Skeletal muscle cell (primary cell): Measurements from ENCODE around the gene SLC41A2.
A peak's percentile ranks its signal among the peaks of the same experiment; 100 is the strongest.
"Not testable (repeated sequence)": the region's sequence is repeated elsewhere in the genome, so short reads cannot be mapped to it uniquely, and the experiment has no call there.

Experiments
- DNase-seq: peaks from one replicate; pipeline ENCODE4 v3.0.0-alpha.2; 2010; ENCODE audit warnings: low read depth
- H3K4me3 ChIP-seq: 2 replicates; pipeline ENCODE4 v1.5.1; 2011; ENCODE audit warnings: low read depth, mild to moderate bottlenecking, control low read depth, low read length, moderate library complexity

Gene SLC41A2

DNA sequence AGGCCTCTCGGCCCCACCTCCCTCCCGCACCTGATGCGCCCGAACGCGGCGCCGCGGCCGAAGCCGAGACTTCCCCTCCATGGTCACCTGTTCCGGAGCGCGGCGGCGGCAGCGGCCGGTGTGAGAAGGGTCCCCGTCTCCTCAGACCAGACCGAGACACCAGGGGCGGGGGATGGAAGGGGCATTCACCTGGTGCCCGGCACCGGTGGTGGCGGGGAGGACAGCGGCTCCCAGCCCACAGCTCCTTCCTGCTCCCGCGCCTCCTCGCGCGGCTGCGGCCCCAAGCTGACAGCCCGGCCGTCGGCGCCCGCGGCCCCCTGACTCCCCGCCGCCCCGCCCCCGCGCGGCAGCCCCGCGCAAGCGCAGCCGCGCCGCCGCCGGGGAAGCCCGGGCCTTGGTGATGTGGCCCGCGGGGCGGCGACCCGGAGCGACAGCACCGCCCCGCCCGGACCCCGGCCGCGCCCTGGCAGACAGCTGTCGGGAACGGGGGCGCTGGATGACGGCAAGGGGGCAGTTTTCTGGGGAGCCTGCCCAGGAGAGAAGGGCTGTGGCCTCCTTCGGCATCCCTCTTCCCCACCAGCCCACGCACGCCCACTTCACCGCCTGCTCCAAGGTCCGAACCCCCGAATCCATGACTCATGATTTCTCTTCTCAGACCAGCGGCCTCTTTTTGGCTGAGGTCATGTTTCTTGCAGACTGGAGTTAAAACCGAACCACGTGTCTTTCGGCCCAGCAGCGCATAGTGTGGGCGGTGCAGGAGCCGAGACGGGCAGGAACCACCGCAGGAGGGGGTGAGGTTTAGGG is at the start of gene SLC41A2:
SLC41A2 (minus strand) TSS at position 290 of the 804 bp plus-strand sequence. CDS start 29,763 bp downstream, outside the sequence.
- peak; percentile 69 for DNase-seq
- H3K4me3 ChIP-seq, result peak within 1 kb of the TSS; percentile 81

GRCh38 chr12:105001476-105001875 is 43.4 kb upstream of the SLC41A2 start:
- no peak for DNase-seq
- no peak overlapping the region for H3K4me3 ChIP-seq

GRCh38 chr12:104999347-104999685 is 41.2 kb upstream of the SLC41A2 start:
- DNase-seq, result no peak
- H3K4me3 ChIP-seq, result no peak overlapping the region

DNA sequence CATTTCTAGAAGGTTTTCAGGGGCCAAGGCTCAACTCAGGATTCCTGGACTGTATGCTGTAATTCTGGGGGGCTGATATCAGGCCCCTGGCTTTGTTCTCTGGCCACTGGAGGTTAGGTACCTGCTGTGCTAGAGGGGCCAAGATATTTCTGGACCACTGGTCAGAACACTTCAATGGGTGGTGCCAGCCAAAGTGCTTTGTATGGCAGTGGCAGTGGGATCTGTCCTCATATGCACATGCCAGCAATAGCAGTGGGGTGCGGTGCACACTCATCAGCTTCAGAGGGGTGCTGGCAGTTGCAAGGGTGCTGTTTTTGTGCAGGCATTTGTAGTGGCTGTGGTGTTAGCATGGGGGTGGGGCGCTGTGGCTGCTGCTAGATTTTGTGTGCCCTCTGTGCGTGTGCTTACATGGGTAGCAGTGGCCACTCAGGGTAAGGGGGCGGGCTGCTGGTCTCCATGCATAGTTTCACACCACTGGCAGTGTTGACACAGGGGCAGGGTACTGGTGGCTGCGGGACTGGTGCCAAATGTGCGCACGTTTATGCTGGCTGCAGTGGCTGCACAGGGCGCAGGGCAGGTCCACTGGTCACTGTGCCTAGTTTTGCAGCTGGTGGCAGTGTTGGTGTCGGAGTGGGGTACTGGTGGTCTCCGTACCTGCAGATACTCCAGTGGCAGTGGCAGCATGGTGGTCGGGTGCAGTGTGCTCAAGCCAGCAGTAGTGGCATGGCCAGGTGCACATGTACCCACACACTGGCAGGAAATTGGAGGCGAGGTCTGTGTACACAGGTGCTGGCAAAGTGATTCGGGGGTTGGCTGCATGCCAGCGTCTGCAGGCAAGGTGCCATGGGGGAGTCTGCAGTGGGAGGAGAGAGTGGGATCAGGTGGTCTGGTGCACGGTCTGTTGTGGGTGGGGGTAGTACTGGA is 40.6 kb upstream of the SLC41A2 start:
- DNase-seq, result no peak
- no peak overlapping the region for H3K4me3 ChIP-seq

GRCh38 chr12:104997541-104997940 is 39.5 kb upstream of the SLC41A2 start:
- no peak overlapping the region for H3K4me3 ChIP-seq
- DNase-seq, result no peak

DNA sequence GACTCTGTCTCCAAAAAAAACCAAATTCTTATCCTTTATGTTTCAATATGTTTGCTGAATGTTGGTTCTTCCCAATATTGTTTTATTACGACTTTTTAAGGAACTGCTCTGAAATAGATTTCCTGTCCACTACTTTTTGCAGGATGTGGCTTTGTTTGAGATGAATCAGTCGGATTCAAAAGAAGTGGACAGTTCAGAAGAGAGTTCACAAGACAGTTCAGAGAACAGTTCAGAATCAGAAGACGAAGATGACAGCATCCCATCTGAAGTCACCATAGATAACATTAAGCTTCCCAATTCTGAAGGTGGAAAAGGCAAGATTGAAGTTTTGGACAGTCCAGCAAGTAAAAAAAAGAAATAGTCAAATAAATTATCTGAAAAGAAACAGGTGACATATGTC is 36.2 kb upstream of the SLC41A2 start:
- no peak overlapping the region for H3K4me3 ChIP-seq
- DNase-seq, result no peak

DNA sequence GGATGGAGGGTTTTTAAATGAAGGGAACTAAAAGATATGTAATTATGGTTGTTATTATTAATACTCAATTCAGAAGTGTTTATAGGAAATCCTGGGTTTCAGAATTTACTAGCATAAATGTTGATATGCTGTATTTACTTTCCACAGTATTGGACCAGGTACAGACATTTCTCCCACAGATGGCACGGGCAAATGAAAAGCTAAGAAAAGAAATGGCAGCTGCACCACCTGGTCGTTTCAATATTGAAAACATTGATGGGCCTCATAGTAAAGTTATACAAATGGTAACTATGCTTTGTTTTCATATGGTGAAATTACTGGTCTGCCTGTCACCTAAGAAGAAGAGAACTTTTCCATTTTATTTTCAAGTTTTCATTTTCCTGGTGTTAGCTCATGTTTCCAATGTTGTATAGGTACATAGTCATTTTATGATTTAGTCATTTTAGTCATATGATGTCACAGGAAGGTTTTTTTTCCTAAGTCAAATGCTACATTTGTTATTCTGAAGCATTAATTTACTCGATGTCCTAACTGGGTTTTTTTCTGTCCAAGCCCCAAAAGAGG is 33.6 kb upstream of the SLC41A2 start:
- no peak overlapping the region for H3K4me3 ChIP-seq
- DNase-seq, result no peak

GRCh38 chr12:104990950-104991349 is 32.9 kb upstream of the SLC41A2 start:
- no peak for DNase-seq
- H3K4me3 ChIP-seq, result no peak overlapping the region

GRCh38 chr12:104986022-104986941 is 28.2 kb upstream of the SLC41A2 start, which contains the start of gene NOPCHAP1:
NOPCHAP1 (plus strand) TSS chr12:104986316; CDS start chr12:104986353, 37 bp downstream.
- peak within 1 kb of the TSS; percentile 85 for H3K4me3 ChIP-seq
- DNase-seq, result peak; percentile 39

- DNase-seq, result no peak
- no peak overlapping the region for H3K4me3 ChIP-seq
Observed at GRCh38 chr12:104985206-104985605, 27.1 kb upstream of the SLC41A2 start.

- not testable (repeated sequence) for H3K4me3 ChIP-seq, DNase-seq
Observed at GRCh38 chr12:104977688-104978087, 19.6 kb upstream of the SLC41A2 start.

DNA sequence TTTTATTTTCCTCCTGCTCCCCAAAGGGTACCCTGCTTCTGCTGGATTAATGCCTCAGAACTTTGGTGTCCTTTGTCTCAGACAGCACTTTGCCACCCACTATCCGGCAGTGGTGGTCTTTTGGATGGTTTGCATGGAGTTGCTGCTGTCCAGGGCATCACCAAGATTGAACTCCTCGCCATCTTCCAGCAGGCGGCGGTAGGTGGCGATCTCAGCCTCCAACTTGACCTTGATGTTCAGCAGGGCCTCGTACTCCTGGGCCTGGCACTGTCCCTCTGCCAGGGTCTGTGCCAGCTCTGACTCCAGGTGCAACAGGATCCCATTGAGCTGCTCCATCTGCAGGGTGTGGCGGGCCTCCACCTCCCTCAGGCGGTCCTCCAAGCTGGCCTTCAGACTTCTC is 18.6 kb upstream of the SLC41A2 start:
- DNase-seq, result no peak
- no peak overlapping the region for H3K4me3 ChIP-seq

DNA sequence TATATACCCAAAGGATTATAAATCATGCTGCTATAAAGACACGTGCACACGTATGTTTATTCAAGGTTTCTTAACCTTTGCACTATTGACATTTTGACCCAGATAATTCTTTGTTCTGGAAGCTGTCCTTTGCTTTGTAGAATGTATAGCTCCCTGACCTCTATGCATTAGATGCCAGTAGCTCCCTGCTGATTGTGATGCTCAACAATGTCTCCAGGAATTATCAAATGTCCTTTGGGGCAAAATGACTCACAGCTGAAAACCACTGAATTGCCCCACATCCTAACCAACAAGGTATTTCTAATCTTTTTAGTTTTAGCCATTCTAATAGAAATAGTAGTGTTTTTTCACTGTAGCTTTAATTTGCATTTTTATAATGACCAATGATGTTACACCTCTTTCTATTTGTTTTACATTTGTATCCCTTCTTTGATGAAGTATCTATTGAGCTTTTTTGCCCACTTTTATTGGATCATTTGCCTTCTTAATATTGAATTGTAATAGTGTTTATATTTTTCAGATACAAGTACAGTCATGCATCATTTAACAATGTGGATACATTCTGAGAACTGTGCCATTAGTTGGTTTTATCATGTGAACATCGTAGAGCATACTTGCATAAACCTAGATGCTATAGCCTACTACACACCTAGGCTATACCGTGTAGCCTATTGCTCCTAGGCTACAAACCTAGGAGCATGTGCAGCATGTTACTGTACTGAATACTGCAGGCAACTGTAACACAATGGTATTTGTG is 17.7 kb upstream of the SLC41A2 start:
- DNase-seq, result no peak

DNA sequence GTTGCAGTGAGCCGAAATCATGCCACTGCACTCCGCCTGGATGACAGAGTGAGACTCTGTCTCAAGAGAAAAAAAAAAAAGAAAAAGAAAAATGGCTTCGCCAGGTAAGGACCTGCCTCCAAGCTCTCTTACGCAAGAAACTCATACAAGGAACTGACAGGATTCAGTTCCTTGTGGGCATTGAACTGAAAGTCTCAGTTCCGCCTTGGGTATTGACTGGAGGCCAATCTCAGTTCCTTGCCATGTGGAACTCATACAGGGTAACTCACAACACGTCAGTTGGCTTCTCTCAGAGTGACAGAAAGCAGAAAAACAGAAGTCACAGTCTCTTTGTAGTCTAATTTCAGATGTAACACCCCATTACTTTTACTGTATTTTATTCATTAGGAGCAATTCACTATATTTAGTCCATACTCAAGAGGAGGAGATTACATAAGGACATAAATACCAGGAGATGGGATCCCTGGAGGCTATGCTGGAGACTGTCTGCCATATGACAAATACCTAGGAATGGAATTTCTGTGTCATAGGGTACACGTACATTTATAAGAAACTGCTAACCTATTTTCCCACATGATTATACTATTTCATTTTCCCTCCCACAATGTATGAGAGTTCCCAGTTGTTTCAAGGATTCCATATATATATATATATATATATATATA is 16.7 kb upstream of the SLC41A2 start:
- H3K4me3 ChIP-seq, result no peak overlapping the region
- no peak for DNase-seq

More for the DNA sequence above, 17.7 kb upstream of the SLC41A2 start:
- no peak overlapping the region for H3K4me3 ChIP-seq

- H3K4me3 ChIP-seq, result no peak overlapping the region
- no peak for DNase-seq
Observed at GRCh38 chr12:104973250-104973649, 15.2 kb upstream of the SLC41A2 start.

DNA sequence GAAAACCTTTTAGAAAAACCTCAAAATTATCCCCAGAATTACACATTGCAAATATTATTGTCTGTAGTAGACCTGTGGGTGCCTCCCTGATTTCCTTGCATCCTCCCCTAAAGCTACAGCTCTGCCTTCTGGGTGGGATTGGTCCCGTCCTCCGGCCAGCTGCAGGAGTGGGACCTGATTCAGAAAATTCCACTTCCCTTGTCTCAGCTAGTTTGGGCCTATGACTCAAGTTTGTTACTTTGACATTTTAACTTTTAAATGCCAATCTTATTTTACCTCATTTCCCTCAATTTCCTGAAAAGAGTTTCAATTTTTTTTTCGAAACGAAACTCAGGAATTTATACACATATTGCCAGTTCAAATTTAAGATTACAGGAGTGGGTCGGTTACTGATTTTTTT is 13.2 kb upstream of the SLC41A2 start:
- DNase-seq, result no peak
- H3K4me3 ChIP-seq, result no peak overlapping the region

DNA sequence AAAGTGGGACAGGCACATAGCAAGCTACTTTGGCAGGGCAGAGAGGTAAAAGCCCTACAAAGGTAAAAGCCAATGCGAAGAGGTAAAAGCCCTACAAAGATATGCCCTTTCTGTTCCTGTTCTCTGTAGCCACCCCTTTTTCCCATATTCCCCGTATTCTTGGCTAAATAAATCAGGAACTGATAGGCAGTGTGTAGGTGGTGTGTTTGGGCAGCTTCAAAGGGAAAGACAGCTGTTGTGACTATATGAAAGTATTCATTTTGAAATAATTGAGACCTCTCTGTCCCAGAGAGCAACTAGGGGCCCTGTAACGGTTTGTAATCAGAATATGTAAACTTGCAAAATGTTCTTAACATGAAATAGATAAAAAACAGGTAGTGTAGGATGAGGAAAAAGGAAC is 11.3 kb upstream of the SLC41A2 start:
- DNase-seq, result no peak
- no peak overlapping the region for H3K4me3 ChIP-seq

DNA sequence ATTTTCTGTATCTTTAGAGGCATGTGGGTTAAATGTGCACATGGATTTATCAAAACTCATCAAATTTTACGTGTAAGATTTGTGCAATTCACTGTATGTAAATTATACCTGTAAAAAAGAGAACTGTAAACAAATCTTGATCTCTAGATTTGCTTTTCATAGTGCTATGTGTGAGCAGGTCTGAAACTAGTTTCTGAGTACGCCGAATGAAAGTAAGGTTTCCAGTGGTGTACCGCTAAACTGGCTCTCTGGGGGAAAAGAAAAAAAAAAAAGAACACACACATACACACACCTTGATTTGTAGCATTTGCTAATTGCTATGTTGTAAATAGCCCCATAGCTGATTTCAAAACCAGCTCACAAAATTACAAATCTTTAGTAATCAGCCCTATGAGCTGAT is 8.6 kb upstream of the SLC41A2 start:
- H3K4me3 ChIP-seq, result no peak overlapping the region
- no peak for DNase-seq
